Loucy (cell line): ENCODE data around the gene WFIKKN2.

Experiments
- H2AFZ ChIP-seq: fragments of 200-600 bp; sonication (generic); 2 replicates; pipeline ENCODE4 v1.6.0; 2016; ENCODE audit warnings: antibody characterized with exemption, mild to moderate bottlenecking, low read length, moderate library complexity
- H3F3A ChIP-seq: fragments of 200-600 bp; 2 replicates; pipeline ENCODE4 v1.6.0; 2016; ENCODE audit warnings: antibody characterized with exemption, low read depth, mild to moderate bottlenecking
- H3K27me3 ChIP-seq: fragments of 200-600 bp; sonication (generic); 2 replicates; pipeline ENCODE4 v1.6.1; 2014; ENCODE audit warnings: low read length, mild to moderate bottlenecking; ENCODE audit not compliant: insufficient read depth, poor library complexity, severe bottlenecking
- H3K36me3 ChIP-seq: fragments of 200-600 bp; sonication (generic); 2 replicates; pipeline ENCODE4 v1.6.1; 2016; ENCODE audit warnings: low read length; ENCODE audit not compliant: insufficient read depth
- H3K4me1 ChIP-seq: fragments of 200-600 bp; sonication (generic); 2 replicates; pipeline ENCODE4 v1.5.1; 2014; ENCODE audit warnings: low read length, mild to moderate bottlenecking; ENCODE audit not compliant: insufficient read depth, poor library complexity, severe bottlenecking
- H3K4me2 ChIP-seq: fragments of 200-600 bp; sonication (generic); 2 replicates; pipeline ENCODE4 v1.6.0; 2014; ENCODE audit warnings: antibody characterized with exemption, low read length, low read depth, mild to moderate bottlenecking; ENCODE audit not compliant: poor library complexity, severe bottlenecking
- H3K4me3 ChIP-seq: fragments of 200-600 bp; sonication (generic); 2 replicates; pipeline ENCODE4 v1.5.1; 2014; ENCODE audit warnings: low read length, mild to moderate bottlenecking, mixed read lengths; ENCODE audit not compliant: poor library complexity, severe bottlenecking
- H3K79me2 ChIP-seq: fragments of 200-600 bp; sonication (generic); 2 replicates; pipeline ENCODE4 v1.6.1; 2014; ENCODE audit warnings: low read length; ENCODE audit not compliant: insufficient read depth
- H3K9ac ChIP-seq: fragments of 200-600 bp; sonication (generic); 2 replicates; pipeline ENCODE4 v1.6.0; 2014; ENCODE audit warnings: mild to moderate bottlenecking, low read depth, low read length, moderate library complexity; ENCODE audit not compliant: poor library complexity, severe bottlenecking
- H3K9me2 ChIP-seq: fragments of 200-600 bp; sonication (generic); replicated peaks from 2 replicates; pipeline ENCODE4 v1.6.1; 2016; ENCODE audit warnings: low read depth, low read length, mixed read lengths
- H3K9me3 ChIP-seq: fragments of 200-600 bp; sonication (generic); 2 replicates; pipeline ENCODE4 v1.6.1; 2014; ENCODE audit warnings: mild to moderate bottlenecking, antibody characterized with exemption, low read length, low read depth; ENCODE audit not compliant: insufficient read depth
- H4K20me1 ChIP-seq: fragments of 200-600 bp; sonication (generic); 2 replicates; pipeline ENCODE4 v1.6.0; 2014; ENCODE audit warnings: antibody characterized with exemption, low read length, mild to moderate bottlenecking; ENCODE audit not compliant: insufficient read depth, poor library complexity, severe bottlenecking
- EZH2phosphoT487 ChIP-seq: fragments of 200-600 bp; IDR thresholded peaks from 2 replicates; pipeline ENCODE4 v1.6.1; 2018; ENCODE audit warnings: antibody characterized with exemption, mild to moderate bottlenecking, moderate library complexity, borderline replicate concordance
- TF ChIP-seq, protein P1 (sequence below): fragments of 200-600 bp; sonication (generic); conservative IDR thresholded peaks from 2 replicates; pipeline ENCODE4 v1.5.1; 2014; ENCODE audit warnings: mild to moderate bottlenecking, antibody characterized with exemption, low read length

The WFIKKN2 gene

DNA sequence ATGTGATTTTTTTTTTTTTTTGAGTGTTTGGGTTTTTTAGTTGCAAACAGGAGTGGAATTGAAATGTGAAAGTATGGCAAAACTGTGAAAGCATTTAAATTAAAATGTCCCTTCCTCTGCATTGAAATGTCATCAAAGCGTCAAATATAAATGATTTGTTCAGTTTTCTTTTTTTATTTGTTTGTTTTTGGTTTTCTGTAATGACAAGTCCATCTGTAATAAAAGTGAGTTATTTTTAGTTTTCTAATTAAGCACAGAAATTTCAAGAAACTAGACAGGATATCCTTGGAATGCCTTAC, 32.7 kb downstream of the WFIKKN2 start:
- Histone ChIP-seq H3K9ac (peak overlapping the region; percentile 92), H3F3A (0 out of 2 replicates have a peak, but pooled peaks cover 5% of the 10 kb centered on the region), H3K9me3 (no peaks in the 10 kb centered on the region), H4K20me1 (peaks cover 19% of the 10 kb centered on the region), H3K36me3 (no peaks in the 10 kb centered on the region), H3K79me2 (peaks cover 26% of the 10 kb centered on the region), H3K4me1 (peaks cover 42% of the 10 kb centered on the region), H2AFZ (no peak overlapping the region), H3K27me3 (peaks cover 24% of the 10 kb centered on the region), H3K4me3 (peak overlapping the region; percentile 84), H3K9me2 (no peaks in the 10 kb centered on the region), H3K4me2 (peak overlapping the region; percentile 84)
- TF ChIP-seq, protein P1, sequence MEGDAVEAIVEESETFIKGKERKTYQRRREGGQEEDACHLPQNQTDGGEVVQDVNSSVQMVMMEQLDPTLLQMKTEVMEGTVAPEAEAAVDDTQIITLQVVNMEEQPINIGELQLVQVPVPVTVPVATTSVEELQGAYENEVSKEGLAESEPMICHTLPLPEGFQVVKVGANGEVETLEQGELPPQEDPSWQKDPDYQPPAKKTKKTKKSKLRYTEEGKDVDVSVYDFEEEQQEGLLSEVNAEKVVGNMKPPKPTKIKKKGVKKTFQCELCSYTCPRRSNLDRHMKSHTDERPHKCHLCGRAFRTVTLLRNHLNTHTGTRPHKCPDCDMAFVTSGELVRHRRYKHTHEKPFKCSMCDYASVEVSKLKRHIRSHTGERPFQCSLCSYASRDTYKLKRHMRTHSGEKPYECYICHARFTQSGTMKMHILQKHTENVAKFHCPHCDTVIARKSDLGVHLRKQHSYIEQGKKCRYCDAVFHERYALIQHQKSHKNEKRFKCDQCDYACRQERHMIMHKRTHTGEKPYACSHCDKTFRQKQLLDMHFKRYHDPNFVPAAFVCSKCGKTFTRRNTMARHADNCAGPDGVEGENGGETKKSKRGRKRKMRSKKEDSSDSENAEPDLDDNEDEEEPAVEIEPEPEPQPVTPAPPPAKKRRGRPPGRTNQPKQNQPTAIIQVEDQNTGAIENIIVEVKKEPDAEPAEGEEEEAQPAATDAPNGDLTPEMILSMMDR, result no peak
- TF ChIP-seq EZH2phosphoT487, result no peak

DNA sequence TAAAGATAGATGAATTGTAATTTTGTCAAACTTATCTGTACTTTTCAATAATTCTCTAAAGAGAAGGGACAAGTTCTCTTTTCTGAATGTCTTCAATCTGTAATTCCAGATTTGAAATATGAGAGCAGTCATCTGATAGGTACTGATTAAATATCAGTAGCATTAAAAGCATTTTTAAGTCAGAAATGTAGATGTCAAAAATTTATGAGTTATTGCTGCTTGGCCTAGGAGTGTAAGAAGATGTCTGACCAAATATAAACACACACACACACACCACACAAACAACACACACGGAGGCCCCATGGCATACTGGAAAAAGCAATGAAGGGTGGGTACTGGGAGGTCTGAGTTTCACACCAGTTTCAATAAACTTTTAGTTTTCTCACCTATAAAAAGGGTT, 33.2 kb downstream of the WFIKKN2 start:
- Histone ChIP-seq H3K79me2 (peaks cover 20% of the 10 kb centered on the region), H3K27me3 (peaks cover 29% of the 10 kb centered on the region), H3K36me3 (no peaks in the 10 kb centered on the region), H3F3A (0 out of 2 replicates have a peak, but pooled peaks cover 5% of the 10 kb centered on the region), H3K4me3 (peak overlapping the region; percentile 84), H3K9ac (peak overlapping the region; percentile 92), H3K4me2 (peak overlapping the region; percentile 84), H2AFZ (no peak overlapping the region), H4K20me1 (peaks cover 18% of the 10 kb centered on the region), H3K9me3 (no peaks in the 10 kb centered on the region), H3K9me2 (no peaks in the 10 kb centered on the region), H3K4me1 (peaks cover 44% of the 10 kb centered on the region)
- TF ChIP-seq, protein P1, result no peak
- no peak for TF ChIP-seq EZH2phosphoT487

DNA sequence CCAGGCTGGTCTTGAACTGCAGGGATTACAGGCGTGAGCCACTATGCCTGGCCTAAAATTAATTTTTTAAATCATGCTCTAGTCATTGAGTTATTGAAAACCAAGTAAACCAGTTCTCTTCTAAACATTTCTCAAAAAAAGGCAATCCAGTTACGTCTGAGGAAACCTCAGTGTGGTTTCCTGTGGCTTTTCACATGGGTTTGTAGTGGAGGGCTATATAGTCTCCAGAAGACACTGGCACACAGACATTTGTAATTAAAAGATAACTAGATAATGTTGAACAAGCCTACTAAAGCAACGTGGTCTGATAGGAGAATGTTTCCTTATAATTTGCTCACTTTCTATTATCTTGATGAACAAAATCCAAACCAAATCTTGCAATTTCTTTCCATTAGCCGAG, 36.0 kb downstream of the WFIKKN2 start:
- TF ChIP-seq EZH2phosphoT487, result peak; percentile 70
- TF ChIP-seq, protein P1, result no peak
- peaks cover 3% of the 10 kb centered on the region for H4K20me1 ChIP-seq
- H3K36me3 ChIP-seq, result no peaks in the 10 kb centered on the region
- H3K4me3 ChIP-seq, result no peak overlapping the region
- no peak overlapping the region for H3K9ac ChIP-seq
- peaks cover 56% of the 10 kb centered on the region for H3K27me3 ChIP-seq
- H3K4me1 ChIP-seq, result peaks cover 29% of the 10 kb centered on the region
- H3K9me2 ChIP-seq, result no peaks in the 10 kb centered on the region
- H2AFZ ChIP-seq, result no peak overlapping the region
- H3K79me2 ChIP-seq, result no peaks in the 10 kb centered on the region
- H3F3A ChIP-seq, result 0 out of 2 replicates have a peak, but pooled peaks cover 5% of the 10 kb centered on the region
- no peaks in the 10 kb centered on the region for H3K9me3 ChIP-seq
- H3K4me2 ChIP-seq, result peak overlapping the region; percentile 29
